Peyer's patch (tissue), 4 donors: Measurements from ENCODE around the gene VSTM5.

ENCODE experiments used
- POLR2A ChIP-seq, 2 donors: fragments of 450-650 bp; IDR thresholded peaks; one replicate each; pipeline ENCODE4 v1.5.1; 2017; ENCODE audit warnings: antibody characterized with exemption in 2 of 2, mild to moderate bottlenecking in 2 of 2, moderate library complexity in 2 of 2
- TF ChIP-seq, protein P1 (sequence below), 6 experiments: fragments of 450-650 bp in 4 of 6; fragments of 200-600 bp in 2 of 6; sonication (generic) in 1 of 6; IDR thresholded peaks; one replicate each; pipeline ENCODE4 v1.5.1; 2017 to 2019; ENCODE audit warnings: antibody characterized with exemption in 6 of 6, mild to moderate bottlenecking in 3 of 6, moderate library complexity in 1 of 6

DNA sequence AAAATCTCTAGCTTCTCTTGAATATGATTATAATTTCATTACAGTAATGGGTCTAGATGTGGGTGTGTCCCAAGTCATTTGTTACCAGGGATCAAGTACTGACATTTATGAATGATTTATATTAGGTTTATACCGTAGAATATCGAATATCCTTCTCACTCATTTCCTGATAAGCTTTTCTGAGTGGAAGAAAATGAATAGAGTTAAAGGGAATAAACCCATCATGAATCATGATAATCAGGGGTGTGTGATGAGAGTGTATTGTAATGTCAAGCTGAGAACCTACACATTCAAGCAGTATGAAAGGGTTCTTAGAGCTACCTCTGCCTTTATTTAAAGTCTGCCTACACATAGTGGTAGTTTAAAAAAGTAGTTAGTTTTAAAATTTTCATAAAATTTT is 49.1 kb downstream of the VSTM5 start:
- TF ChIP-seq, protein P1, sequence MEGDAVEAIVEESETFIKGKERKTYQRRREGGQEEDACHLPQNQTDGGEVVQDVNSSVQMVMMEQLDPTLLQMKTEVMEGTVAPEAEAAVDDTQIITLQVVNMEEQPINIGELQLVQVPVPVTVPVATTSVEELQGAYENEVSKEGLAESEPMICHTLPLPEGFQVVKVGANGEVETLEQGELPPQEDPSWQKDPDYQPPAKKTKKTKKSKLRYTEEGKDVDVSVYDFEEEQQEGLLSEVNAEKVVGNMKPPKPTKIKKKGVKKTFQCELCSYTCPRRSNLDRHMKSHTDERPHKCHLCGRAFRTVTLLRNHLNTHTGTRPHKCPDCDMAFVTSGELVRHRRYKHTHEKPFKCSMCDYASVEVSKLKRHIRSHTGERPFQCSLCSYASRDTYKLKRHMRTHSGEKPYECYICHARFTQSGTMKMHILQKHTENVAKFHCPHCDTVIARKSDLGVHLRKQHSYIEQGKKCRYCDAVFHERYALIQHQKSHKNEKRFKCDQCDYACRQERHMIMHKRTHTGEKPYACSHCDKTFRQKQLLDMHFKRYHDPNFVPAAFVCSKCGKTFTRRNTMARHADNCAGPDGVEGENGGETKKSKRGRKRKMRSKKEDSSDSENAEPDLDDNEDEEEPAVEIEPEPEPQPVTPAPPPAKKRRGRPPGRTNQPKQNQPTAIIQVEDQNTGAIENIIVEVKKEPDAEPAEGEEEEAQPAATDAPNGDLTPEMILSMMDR (IDR thresholded peaks at IDR 0.05), result no peak
- no peak for TF ChIP-seq POLR2A (IDR thresholded peaks at IDR 0.05)
